Measurements from ENCODE around the gene PECR. TPM values are rescaled to one million over a fixed set of nuclear protein-coding genes. Genes with fewer than 3 reads are reported as not detected.

Gene PECR
- 10 to 100 TPM; 27.7 to 27.8 TPM for total RNA-seq

DNA sequence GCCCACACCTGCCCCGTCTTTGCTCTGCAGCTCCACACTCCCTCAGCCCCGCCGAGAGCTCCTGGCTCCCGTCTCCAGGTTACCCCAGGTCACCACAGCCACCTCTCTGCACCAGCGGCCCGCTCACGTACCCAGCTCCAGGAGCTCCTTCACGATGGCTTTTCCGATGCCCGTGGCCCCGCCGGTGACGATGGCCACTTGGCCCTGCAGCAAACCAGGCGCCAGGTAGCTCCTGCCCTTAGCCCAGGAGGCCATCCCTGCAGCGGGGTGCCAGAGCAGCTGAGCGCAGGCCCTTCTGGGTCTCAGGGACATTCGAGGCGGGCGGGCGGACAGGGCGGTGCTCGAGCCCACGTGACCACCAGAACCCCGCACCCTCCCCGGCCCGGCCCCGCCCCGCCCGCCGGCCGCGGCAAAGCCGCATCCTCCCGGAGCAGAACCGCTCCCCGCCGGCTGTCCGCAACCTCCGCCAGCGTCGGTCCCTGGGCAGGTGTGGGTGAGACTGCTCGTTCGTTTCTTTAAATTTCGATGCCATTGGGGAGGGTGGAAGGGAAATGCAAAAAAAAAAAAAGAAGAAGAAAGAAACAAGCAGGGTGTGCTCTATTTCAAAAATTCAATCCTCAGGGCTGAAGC is at the start of gene PECR, which contains the start of gene TMEM169:
Gene PECR, minus strand, starts transcription at position 323 of the 630 bp plus-strand sequence. Its CDS starts 68 bp downstream, at position 255.
Gene TMEM169, plus strand, starts transcription at position 433 of the 630 bp plus-strand sequence. CDS start 14,045 bp downstream, outside the sequence.
- Mint-ChIP-seq H3K9me3 (no peaks in the 10 kb centered on the region), H3K4me1 (peaks cover 38% of the 10 kb centered on the region), H3K36me3 (ENCODE audit: low read depth) (no peaks in the 10 kb centered on the region), H3K4me3 (peak within 1 kb of the TSS; percentile 100), H3K27ac (peak within 1 kb of the TSS; percentile 96), H3K27me3 (no peaks in the 10 kb centered on the region)
- peak; percentile 96 for ATAC-seq (replicated peaks)

DNA sequence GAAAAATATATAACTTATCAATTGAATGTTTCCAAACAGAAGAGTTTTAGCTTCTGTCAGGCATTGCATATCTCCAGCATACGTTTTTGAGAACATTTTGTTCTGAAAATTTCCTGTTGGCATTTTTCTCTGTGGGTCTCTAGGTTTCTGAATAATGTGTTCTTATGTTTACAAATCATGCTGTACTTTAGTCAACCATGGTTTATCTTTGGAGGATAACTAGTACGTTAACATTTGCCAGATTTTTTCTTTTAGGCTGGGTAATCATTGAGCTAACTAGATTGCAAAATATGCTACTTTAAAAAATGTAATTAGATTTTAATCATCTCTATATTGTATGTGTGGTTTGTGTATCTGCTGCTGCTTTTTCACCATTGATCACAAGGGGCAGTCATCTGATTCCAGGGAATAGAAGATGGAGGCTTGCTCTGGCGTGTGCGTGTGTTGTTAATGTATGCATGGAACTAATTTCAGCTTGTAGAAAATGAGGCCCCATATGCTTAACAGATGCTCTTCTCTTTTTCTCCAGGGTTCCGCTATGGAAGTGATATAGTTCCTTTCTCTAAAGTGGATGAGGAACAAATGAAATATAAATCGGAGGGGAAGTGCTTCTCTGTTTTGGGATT is 48.9 kb upstream of the PECR start:
- Mint-ChIP-seq H3K27me3 (no peaks in the 10 kb centered on the region), H3K27ac (peak overlapping the region; percentile 78), H3K36me3 (ENCODE audit: low read depth) (peaks cover 40% of the 10 kb centered on the region), H3K9me3 (no peaks in the 10 kb centered on the region), H3K4me1 (peaks cover 38% of the 10 kb centered on the region), H3K4me3 (no peak overlapping the region)
- ATAC-seq (replicated peaks): no peak

DNA sequence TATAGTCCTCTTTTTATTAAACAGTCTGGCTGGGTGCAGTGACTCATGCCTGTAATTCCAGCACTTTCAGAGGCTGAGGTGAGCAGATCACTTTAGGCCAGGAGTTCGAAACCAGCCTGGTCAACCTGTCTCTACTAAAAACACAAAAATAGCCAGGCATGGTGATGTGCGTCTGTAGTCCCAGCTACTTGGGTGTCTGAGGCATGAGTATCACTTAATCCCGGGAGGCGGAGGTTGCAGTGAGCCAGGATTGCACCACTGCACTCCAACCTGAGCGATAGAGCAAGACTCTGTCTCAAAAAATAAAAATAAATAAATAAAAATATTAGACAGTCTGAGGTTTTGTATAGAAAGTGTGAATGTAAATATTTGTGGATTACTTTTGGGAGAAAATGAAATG is 45.3 kb upstream of the PECR start:
- no peak overlapping the region for H3K4me3 Mint-ChIP-seq
- H3K9me3 Mint-ChIP-seq: no peaks in the 10 kb centered on the region
- ATAC-seq (replicated peaks): no peak
- peaks cover 24% of the 10 kb centered on the region for H3K4me1 Mint-ChIP-seq
- H3K27ac Mint-ChIP-seq: peak overlapping the region; percentile 75
- H3K27me3 Mint-ChIP-seq: no peaks in the 10 kb centered on the region
- peaks cover 76% of the 10 kb centered on the region for H3K36me3 Mint-ChIP-seq (ENCODE audit: low read depth)

DNA sequence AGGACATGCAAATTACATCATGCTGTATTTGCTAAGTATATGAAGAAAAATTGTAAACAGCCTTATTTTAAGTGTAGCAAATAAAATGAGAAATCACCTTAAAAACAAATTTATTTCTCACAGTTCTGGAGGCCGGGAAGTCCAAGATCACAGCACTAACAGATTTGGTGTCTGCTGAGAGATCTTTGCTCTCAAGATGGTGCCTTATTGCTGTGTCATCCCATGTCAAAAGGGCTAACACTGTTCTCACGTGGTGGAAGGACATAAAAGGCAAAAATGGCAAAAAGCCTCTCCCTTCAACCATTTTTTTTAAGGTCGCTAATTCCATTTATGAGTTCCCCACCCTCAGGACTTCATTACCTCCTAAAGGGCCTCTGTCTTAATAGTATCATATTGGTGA is 39.6 kb upstream of the PECR start:
- peaks cover 36% of the 10 kb centered on the region for H3K4me1 Mint-ChIP-seq
- no peaks in the 10 kb centered on the region for H3K9me3 Mint-ChIP-seq
- peak overlapping the region; percentile 93 for H3K27ac Mint-ChIP-seq
- peak overlapping the region; percentile 72 for H3K4me3 Mint-ChIP-seq
- peaks cover 100% of the 10 kb centered on the region for H3K36me3 Mint-ChIP-seq (ENCODE audit: low read depth)
- H3K27me3 Mint-ChIP-seq: no peaks in the 10 kb centered on the region
- no peak for ATAC-seq (replicated peaks)

DNA sequence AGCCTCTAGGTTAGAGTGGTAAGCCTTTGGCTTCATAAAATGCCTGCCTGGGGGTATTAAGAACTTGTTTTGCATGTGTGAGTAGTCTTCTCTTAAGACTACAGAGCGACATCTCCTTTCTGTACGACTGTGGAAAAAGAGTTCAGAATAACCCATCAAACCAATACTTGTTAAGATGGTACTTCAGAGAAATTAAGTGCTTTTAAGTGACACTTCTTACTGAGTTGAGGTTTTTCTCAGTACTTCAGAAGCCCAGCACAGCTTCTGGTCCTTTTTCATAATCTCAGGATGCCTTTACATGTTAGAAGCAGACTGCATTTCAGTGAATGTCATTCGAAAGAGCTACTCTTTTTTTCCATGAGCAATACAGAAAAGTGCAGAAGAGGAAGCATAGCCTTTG is 38.4 kb upstream of the PECR start:
- Mint-ChIP-seq H3K9me3 (no peaks in the 10 kb centered on the region), H3K4me3 (peak overlapping the region; percentile 72), H3K27ac (peak overlapping the region; percentile 93), H3K4me1 (peaks cover 41% of the 10 kb centered on the region), H3K36me3 (ENCODE audit: low read depth) (peaks cover 100% of the 10 kb centered on the region), H3K27me3 (no peaks in the 10 kb centered on the region)
- ATAC-seq (replicated peaks): peak; percentile 84

DNA sequence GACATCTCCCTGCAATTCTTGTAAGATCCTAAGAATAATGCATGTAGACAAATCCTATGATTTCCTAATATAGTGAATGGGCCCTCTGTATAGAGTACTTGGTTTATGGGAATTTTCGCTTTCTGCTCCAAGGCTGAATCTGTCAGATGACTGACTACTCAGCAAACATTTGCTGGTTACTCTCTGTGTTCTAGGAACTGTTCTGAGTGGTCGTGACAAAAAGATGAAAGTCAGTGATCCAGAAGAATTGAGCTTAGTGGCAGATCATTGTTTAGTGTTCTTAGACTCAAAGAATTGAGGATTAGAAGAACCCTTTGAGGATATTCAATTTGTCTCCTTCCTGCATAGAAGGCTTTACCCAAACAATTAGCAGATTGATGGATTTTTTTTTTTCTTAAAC is 37.5 kb upstream of the PECR start:
- Mint-ChIP-seq H3K27ac (peak overlapping the region; percentile 93), H3K9me3 (no peaks in the 10 kb centered on the region), H3K4me3 (peak overlapping the region; percentile 72), H3K27me3 (no peaks in the 10 kb centered on the region), H3K4me1 (peaks cover 50% of the 10 kb centered on the region), H3K36me3 (ENCODE audit: low read depth) (peaks cover 100% of the 10 kb centered on the region)
- no peak for ATAC-seq (replicated peaks)

DNA sequence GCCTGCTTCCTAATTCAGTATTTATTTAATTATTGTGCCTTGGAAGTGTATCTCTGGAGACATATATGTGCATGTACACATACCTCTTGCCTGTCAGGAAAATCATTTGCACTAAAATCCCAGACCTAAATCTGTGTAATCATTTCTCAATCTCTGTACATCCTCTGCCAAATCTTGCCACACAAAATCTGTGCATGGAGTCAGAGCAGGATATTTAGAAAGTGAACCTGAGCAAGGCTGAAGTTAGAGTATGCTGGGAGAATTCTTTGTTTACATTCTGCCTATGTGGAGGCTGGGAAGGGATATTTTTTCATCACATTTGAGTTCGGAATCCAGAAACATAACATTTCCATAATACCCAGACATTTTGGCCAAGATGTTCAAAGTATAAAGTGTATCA is 36.9 kb upstream of the PECR start:
- Mint-ChIP-seq H3K9me3 (no peaks in the 10 kb centered on the region), H3K27me3 (no peaks in the 10 kb centered on the region), H3K4me3 (peak overlapping the region; percentile 72), H3K36me3 (ENCODE audit: low read depth) (peaks cover 100% of the 10 kb centered on the region), H3K4me1 (peaks cover 57% of the 10 kb centered on the region), H3K27ac (peak overlapping the region; percentile 93)
- ATAC-seq (replicated peaks): no peak

DNA sequence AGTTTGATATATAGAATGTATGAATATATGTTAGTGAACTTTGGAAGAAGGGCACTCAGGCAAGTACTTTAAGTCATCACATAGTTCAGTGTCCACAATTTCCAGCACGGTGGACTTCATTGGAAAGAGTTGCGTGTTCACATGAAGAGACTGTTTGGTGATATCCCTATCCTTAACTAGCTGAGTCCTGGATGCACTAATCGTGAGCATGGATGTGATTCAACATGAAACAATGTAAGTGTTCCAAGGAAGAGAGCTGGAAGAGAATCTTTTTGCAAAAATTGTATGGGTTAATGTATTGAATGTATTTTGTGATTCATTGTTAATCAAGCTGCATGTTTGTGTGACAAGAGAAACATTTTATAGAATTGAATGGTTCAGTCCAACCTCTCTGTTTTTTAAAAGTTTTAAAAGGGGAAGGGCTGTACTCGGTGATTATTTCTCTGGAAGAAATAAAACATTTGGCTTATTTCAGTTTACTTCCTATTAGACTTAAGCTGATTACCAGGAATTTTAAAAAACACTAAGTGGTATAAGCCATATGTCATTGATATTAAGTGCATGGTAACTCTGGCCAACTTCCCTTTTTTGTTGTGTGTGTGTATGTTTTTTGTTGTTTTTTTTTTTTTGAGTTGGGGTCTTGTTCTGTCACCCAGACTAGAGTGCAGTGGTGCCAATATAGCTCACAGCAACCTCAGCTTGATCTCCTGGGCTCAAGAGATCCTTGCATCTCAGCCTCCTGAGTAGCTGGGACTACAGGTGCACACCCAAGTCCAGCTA is 36.1 kb upstream of the PECR start:
- peak overlapping the region; percentile 72 for H3K4me3 Mint-ChIP-seq
- H3K9me3 Mint-ChIP-seq: no peaks in the 10 kb centered on the region
- no peak for ATAC-seq (replicated peaks)
- peak overlapping the region; percentile 93 for H3K27ac Mint-ChIP-seq
- H3K27me3 Mint-ChIP-seq: no peaks in the 10 kb centered on the region
- H3K36me3 Mint-ChIP-seq (ENCODE audit: low read depth): peaks cover 100% of the 10 kb centered on the region
- peaks cover 64% of the 10 kb centered on the region for H3K4me1 Mint-ChIP-seq

DNA sequence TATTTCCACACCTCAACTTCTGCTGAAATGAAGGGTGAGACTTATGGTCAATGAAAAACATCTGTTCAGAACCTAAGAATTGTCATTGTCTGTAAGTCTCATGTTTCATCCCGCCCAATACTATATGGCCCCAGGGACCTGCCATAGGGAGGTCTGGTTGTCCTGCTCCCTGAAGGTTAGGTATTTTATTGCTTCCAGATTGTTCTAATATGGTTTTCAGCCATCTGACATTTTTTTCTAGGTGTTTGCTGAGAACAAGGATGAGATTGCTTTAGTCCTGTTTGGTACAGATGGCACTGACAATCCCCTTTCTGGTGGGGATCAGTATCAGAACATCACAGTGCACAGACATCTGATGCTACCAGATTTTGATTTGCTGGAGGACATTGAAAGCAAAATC is 34.8 kb upstream of the PECR start:
- Mint-ChIP-seq H3K27me3 (no peaks in the 10 kb centered on the region), H3K27ac (peak overlapping the region; percentile 87), H3K36me3 (ENCODE audit: low read depth) (peaks cover 100% of the 10 kb centered on the region), H3K4me3 (peak overlapping the region; percentile 71), H3K9me3 (no peaks in the 10 kb centered on the region), H3K4me1 (peaks cover 68% of the 10 kb centered on the region)
- ATAC-seq (replicated peaks): no peak

DNA sequence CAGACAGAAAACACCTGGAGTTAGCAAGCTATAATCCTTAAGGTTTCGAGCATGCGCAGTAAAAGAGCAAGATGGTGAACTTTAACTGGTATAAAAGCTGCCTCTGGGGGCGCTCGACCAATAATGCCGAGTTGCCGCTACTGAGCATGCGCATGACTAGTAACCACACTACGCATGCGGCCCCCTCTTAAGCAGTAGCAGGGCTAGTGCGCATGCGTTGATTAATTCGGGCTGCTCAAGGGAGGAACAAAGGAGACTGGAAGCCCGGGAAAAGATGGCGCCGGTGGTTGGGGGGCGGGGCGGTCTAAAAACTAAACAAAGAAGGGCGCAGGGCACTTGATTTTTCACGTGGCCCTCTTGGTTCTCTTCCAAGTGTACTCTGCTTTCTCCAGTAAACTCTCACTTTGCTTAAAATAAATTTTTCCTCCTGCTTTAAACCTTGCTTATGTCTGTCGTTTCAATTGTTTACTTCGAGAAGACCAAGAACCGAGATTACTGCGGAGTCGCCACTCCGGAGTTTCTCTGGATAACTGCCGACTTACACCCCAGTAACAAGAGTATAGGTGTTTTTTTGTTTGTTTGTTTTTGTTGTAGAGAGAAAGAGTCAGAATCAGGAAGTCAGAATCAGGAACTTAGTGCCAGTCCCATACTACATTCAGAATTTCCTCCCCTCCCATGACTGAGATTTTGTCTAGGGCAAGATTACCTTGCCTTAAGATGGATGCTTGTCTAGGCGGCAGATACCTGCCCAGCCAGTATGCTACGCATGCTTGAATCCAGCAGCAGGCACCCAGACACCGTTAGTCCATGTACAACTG is 33.3 kb upstream of the PECR start:
- peak overlapping the region; percentile 100 for H3K27ac Mint-ChIP-seq
- peaks cover 100% of the 10 kb centered on the region for H3K36me3 Mint-ChIP-seq (ENCODE audit: low read depth)
- H3K9me3 Mint-ChIP-seq: no peaks in the 10 kb centered on the region
- ATAC-seq (replicated peaks): peak; percentile 78
- H3K27me3 Mint-ChIP-seq: no peaks in the 10 kb centered on the region
- H3K4me1 Mint-ChIP-seq: peaks cover 64% of the 10 kb centered on the region
- peak overlapping the region; percentile 97 for H3K4me3 Mint-ChIP-seq

DNA sequence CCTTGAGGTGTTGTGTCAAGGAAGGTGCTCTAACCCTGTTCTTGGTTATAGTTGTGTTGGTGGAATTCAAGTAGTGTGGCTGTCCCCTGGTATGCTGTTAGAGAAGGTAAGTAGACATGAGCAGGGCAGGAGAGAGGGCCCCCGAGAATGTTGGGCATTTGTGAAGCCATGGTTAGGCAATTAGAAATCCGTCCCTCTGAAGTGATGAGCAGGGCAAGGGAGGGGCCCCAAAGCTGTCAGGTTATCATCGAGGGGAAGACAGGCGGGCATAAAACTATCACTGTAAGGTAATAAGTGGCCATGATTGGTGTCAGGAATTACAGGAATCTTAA is 32.7 kb upstream of the PECR start:
- H3K36me3 Mint-ChIP-seq (ENCODE audit: low read depth): peaks cover 100% of the 10 kb centered on the region
- peak overlapping the region; percentile 97 for H3K4me3 Mint-ChIP-seq

DNA sequence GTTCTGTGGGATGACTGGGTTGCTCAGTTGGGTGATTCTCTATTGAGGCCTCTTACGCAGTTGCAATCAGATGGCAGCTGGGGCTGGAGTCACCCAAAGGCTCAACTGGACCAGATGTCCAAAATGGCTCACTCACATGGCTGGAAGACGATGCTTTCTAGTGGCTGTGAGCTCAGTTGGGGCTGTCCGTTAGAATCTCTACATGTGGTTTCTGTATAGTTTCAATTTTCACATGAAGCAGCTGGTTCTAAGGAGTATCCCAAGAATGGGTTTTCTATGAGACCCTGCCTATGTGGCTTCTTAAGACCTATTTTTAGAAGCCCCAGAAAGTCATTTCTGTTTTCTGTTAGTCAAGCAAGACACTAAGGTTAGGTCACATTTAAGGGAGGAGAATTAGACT is 32.0 kb upstream of the PECR start:
- peak overlapping the region; percentile 97 for H3K4me3 Mint-ChIP-seq

More for the DNA sequence above, 32.7 kb upstream of the PECR start:
- no peaks in the 10 kb centered on the region for H3K9me3 Mint-ChIP-seq
- H3K27ac Mint-ChIP-seq: peak overlapping the region; percentile 100
- H3K27me3 Mint-ChIP-seq: no peaks in the 10 kb centered on the region
- ATAC-seq (replicated peaks): peak; percentile 7
- H3K4me1 Mint-ChIP-seq: peaks cover 60% of the 10 kb centered on the region

DNA sequence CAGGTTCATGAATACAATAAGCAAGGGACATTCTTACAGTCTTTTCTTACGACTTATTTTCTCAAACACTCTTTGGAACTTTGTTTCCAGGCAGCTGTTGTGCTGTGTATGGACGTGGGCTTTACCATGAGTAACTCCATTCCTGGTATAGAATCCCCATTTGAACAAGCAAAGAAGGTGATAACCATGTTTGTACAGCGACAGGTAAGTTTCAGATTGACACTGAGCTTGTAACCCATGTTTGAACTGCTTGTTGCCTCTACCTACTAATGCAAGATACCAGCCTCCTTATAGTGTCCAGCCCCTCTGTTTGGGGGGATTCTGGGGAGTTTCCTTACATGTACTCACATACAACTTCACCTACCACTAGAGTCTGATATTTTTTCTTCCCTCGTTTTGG is 31.3 kb upstream of the PECR start:
- peak overlapping the region; percentile 97 for H3K4me3 Mint-ChIP-seq
- peak overlapping the region; percentile 100 for H3K27ac Mint-ChIP-seq
- no peaks in the 10 kb centered on the region for H3K27me3 Mint-ChIP-seq
- H3K4me1 Mint-ChIP-seq: peaks cover 56% of the 10 kb centered on the region
- peak; percentile 46 for ATAC-seq (replicated peaks)
- H3K9me3 Mint-ChIP-seq: no peaks in the 10 kb centered on the region
- H3K36me3 Mint-ChIP-seq (ENCODE audit: low read depth): peaks cover 93% of the 10 kb centered on the region

More for the DNA sequence above, 32.0 kb upstream of the PECR start:
- H3K4me1 Mint-ChIP-seq: peaks cover 60% of the 10 kb centered on the region
- no peaks in the 10 kb centered on the region for H3K27me3 Mint-ChIP-seq
- H3K27ac Mint-ChIP-seq: peak overlapping the region; percentile 100
- H3K36me3 Mint-ChIP-seq (ENCODE audit: low read depth): peaks cover 100% of the 10 kb centered on the region
- no peaks in the 10 kb centered on the region for H3K9me3 Mint-ChIP-seq
- peak; percentile 18 for ATAC-seq (replicated peaks)

DNA sequence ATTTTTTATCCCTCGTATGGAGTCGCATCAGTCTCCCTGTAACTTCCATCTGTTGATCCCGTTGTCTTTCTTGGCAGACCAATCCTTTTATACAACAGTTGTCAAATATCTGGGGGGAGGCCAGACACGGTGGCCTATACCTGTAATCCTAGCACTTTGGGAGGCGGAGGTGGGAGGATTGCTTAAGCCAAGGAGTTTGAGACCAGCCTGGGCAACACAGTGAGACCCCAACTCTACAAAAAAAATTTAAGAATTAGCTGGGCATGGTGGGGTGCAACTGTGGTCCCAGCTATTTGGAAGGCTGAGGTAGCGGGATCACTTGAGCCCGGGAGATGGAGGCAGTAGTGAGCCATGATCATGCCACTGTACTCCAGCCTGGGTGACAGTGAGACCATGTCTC is 29.5 kb upstream of the PECR start:
- H3K27ac Mint-ChIP-seq: peak overlapping the region; percentile 100
- H3K36me3 Mint-ChIP-seq (ENCODE audit: low read depth): peaks cover 75% of the 10 kb centered on the region
- peaks cover 45% of the 10 kb centered on the region for H3K4me1 Mint-ChIP-seq
- ATAC-seq (replicated peaks): no peak
- no peaks in the 10 kb centered on the region for H3K27me3 Mint-ChIP-seq
- no peaks in the 10 kb centered on the region for H3K9me3 Mint-ChIP-seq
- H3K4me3 Mint-ChIP-seq: peak overlapping the region; percentile 97
